Middle frontal gyrus (tissue), 1 donor: ENCODE measurements around the gene BRAT1.

Experiments
- DNase-seq: peaks from one replicate; pipeline ENCODE4 v3.0.0-alpha.2; 2015; ENCODE audit warnings: low spot score; ENCODE audit errors: extremely low spot score

BRAT1 gene

GRCh38 chr7:2512179-2512661, 43.1 kb downstream of the BRAT1 start:
- no peak for DNase-seq

- DNase-seq: no peak
Measured at GRCh38 chr7:2511769-2512168, 43.6 kb downstream of the BRAT1 start.

GRCh38 chr7:2510909-2511768, 44.2 kb downstream of the BRAT1 start:
- DNase-seq: no peak

- no peak for DNase-seq
Measured at GRCh38 chr7:2510130-2510776, 45.1 kb downstream of the BRAT1 start.

- DNase-seq: no peak
Measured at GRCh38 chr7:2509298-2509906, 45.9 kb downstream of the BRAT1 start.

GRCh38 chr7:2508327-2509215, 46.8 kb downstream of the BRAT1 start:
- no peak for DNase-seq

GRCh38 chr7:2507917-2508306, 47.4 kb downstream of the BRAT1 start:
- no peak for DNase-seq

- no peak for DNase-seq
Measured at GRCh38 chr7:2507208-2507916, 48.0 kb downstream of the BRAT1 start.

- no peak for DNase-seq
Measured at GRCh38 chr7:2505401-2505800, 49.9 kb downstream of the BRAT1 start.

- DNase-seq: no peak
Measured at GRCh38 chr7:2504889-2505375, 50.4 kb downstream of the BRAT1 start.

GRCh38 chr7:2504128-2504888, 51.0 kb downstream of the BRAT1 start:
- DNase-seq: no peak

- no peak for DNase-seq
Measured at GRCh38 chr7:2503056-2503941, 52.0 kb downstream of the BRAT1 start.

- DNase-seq: no peak
Measured at GRCh38 chr7:2502647-2502966, 52.7 kb downstream of the BRAT1 start.

- DNase-seq: no peak
Measured at GRCh38 chr7:2501947-2502646, 53.2 kb downstream of the BRAT1 start.

GRCh38 chr7:2500701-2501100, 54.6 kb downstream of the BRAT1 start:
- DNase-seq: no peak

GRCh38 chr7:2499719-2500430, 55.4 kb downstream of the BRAT1 start:
- no peak for DNase-seq

- no peak for DNase-seq
Measured at GRCh38 chr7:2499181-2499580, 56.1 kb downstream of the BRAT1 start.

- no peak for DNase-seq
Measured at GRCh38 chr7:2498708-2499107, 56.6 kb downstream of the BRAT1 start.
